Mucosa of stomach (tissue), 1 donor: ENCODE results near the gene RRM2.
"Not testable (repeated sequence)": the region's sequence is repeated elsewhere in the genome, so short reads cannot be mapped to it uniquely, and the experiment has no call there.

ENCODE experiments used
- H3K27me3 ChIP-seq: one replicate; pipeline ENCODE4 v1.7.0; 2013; ENCODE audit warnings: mild to moderate bottlenecking, low read length; ENCODE audit not compliant: control insufficient read depth, insufficient read depth
- H3K36me3 ChIP-seq: one replicate; pipeline ENCODE4 v1.7.0; 2013; ENCODE audit warnings: low read length; ENCODE audit not compliant: control insufficient read depth, insufficient read depth
- H3K4me1 ChIP-seq: one replicate; pipeline ENCODE4 v1.7.0; 2013; ENCODE audit warnings: mild to moderate bottlenecking, low read length; ENCODE audit not compliant: control insufficient read depth, insufficient read depth
- H3K4me3 ChIP-seq: one replicate; pipeline ENCODE4 v1.7.0; 2013; ENCODE audit warnings: low read length
- H3K9ac ChIP-seq: one replicate; pipeline ENCODE4 v1.7.0; 2013; ENCODE audit warnings: mild to moderate bottlenecking, low read length, moderate library complexity
- H3K9me3 ChIP-seq: one replicate; pipeline ENCODE4 v1.7.0; 2013; ENCODE audit warnings: mild to moderate bottlenecking, low read length, moderate library complexity; ENCODE audit not compliant: control insufficient read depth
- donor health status: Pancreatic carcinoma.

RRM2 gene

GRCh38 chr2:10083046-10083445, 39.5 kb upstream of the RRM2 start:
- Histone ChIP-seq H3K36me3 (no peaks in the 10 kb centered on the region), H3K27me3 (peaks cover 44% of the 10 kb centered on the region), H3K9me3 (no peaks in the 10 kb centered on the region), H3K4me1 (peaks cover 17% of the 10 kb centered on the region), H3K9ac (no peak overlapping the region), H3K4me3 (no peak overlapping the region)

DNA sequence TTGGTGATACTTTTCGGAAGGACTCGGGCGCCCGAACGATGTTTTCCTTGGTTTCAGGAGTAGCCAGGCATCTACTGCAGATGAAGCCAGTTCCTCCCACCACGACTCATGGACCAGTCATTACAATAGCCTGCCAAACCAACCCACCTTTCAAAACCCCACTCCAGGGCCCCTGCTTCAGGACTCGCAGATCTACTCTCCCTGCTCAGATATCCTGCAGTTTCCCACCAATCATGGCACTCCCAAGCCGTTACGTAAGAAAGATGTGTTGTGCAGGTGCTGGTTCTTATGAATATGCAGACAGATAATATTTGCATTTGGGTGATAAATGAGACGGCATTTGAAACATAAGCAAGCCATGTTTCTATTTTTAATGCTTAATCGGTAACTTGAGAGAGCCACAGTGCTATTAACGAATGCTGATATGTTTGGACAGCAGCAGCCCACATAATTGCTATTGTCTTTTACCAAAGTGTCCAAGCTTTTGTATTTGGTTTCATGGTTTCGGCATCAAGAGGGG, 38.8 kb upstream of the RRM2 start:
- H3K27me3 ChIP-seq = peaks cover 37% of the 10 kb centered on the region
- no peak overlapping the region for H3K9ac ChIP-seq
- no peaks in the 10 kb centered on the region for H3K36me3 ChIP-seq
- H3K4me1 ChIP-seq = peaks cover 17% of the 10 kb centered on the region
- H3K4me3 ChIP-seq = no peak overlapping the region
- H3K9me3 ChIP-seq = no peaks in the 10 kb centered on the region

- no peaks in the 10 kb centered on the region for H3K36me3 ChIP-seq
- H3K4me1 ChIP-seq = peaks cover 12% of the 10 kb centered on the region
- H3K9me3 ChIP-seq = no peaks in the 10 kb centered on the region
- H3K27me3 ChIP-seq = peaks cover 31% of the 10 kb centered on the region
- H3K9ac ChIP-seq = no peak overlapping the region
- H3K4me3 ChIP-seq = no peak overlapping the region
Observed at GRCh38 chr2:10084223-10084865, 38.2 kb upstream of the RRM2 start.

GRCh38 chr2:10085043-10085667, 37.4 kb upstream of the RRM2 start:
- Histone ChIP-seq H3K4me1 (peaks cover 10% of the 10 kb centered on the region), H3K36me3 (no peaks in the 10 kb centered on the region), H3K9me3 (no peaks in the 10 kb centered on the region), H3K4me3 (no peak overlapping the region), H3K27me3 (peaks cover 29% of the 10 kb centered on the region), H3K9ac (no peak overlapping the region)

- Histone ChIP-seq H3K9me3 (no peaks in the 10 kb centered on the region), H3K9ac (no peak overlapping the region), H3K4me1 (peaks cover 7% of the 10 kb centered on the region), H3K4me3 (no peak overlapping the region), H3K27me3 (peaks cover 23% of the 10 kb centered on the region), H3K36me3 (no peaks in the 10 kb centered on the region)
Observed at GRCh38 chr2:10085668-10086059, 36.9 kb upstream of the RRM2 start.

DNA sequence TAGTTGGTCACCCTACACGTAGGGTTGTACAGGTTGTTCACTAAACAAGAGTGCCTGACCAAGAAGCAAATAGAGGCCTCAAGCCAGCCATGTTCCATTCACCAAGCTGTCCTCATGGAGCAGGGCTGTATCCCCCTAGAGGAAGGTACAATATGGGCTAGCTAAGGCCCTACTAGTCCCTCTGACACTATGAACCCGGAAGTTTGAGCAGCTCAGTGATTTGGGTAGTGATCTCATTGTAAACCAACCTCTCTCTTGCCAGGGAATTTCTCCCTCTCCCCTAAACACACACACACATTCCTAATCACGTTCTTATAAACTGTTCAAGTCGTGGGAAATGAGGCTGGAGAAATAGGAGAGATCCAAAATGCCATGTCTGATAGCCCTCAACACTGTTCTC, 35.6 kb upstream of the RRM2 start:
- Histone ChIP-seq H3K9ac (no peak overlapping the region), H3K4me3 (no peak overlapping the region), H3K36me3 (no peaks in the 10 kb centered on the region), H3K27me3 (peaks cover 13% of the 10 kb centered on the region), H3K9me3 (no peaks in the 10 kb centered on the region), H3K4me1 (peaks cover 5% of the 10 kb centered on the region)

GRCh38 chr2:10087360-10087759, 35.2 kb upstream of the RRM2 start:
- Histone ChIP-seq H3K27me3 (peaks cover 10% of the 10 kb centered on the region), H3K4me3 (no peak overlapping the region), H3K9me3 (no peaks in the 10 kb centered on the region), H3K9ac (no peak overlapping the region), H3K4me1 (peaks cover 5% of the 10 kb centered on the region), H3K36me3 (no peaks in the 10 kb centered on the region)

DNA sequence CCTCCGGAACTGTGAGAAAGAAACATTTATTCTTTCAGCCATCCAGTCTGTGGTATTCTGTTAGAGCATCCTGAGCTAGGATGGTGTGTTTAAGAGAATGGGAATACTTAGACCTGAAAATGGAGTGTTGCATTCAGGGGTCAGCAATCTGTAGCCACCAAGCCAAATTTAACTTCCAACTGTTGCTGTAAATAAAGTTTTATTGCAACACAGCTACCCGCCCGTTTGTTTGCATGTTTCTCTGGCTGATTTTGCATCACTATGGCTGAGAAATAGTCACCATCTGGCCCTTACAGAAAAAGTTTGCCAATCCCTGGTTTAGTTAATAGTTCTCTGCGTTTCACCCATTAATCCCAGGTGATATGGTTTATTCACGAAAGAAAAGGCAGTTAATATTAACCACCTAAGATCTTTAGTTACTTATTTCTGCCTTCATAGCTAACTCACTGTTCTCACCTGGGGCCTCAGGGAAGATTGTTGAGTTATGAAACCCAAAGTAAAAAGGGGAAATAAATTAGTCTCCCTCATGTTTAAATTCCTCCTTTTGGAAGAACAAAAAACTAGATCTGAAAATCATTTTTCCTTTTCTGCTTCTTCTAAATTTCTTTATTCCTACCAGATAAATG, 32.9 kb upstream of the RRM2 start:
- Histone ChIP-seq H3K4me3 (no peak overlapping the region), H3K27me3 (peaks cover 3% of the 10 kb centered on the region), H3K4me1 (peaks cover 5% of the 10 kb centered on the region), H3K36me3 (no peaks in the 10 kb centered on the region), H3K9me3 (no peaks in the 10 kb centered on the region), H3K9ac (no peak overlapping the region)

DNA sequence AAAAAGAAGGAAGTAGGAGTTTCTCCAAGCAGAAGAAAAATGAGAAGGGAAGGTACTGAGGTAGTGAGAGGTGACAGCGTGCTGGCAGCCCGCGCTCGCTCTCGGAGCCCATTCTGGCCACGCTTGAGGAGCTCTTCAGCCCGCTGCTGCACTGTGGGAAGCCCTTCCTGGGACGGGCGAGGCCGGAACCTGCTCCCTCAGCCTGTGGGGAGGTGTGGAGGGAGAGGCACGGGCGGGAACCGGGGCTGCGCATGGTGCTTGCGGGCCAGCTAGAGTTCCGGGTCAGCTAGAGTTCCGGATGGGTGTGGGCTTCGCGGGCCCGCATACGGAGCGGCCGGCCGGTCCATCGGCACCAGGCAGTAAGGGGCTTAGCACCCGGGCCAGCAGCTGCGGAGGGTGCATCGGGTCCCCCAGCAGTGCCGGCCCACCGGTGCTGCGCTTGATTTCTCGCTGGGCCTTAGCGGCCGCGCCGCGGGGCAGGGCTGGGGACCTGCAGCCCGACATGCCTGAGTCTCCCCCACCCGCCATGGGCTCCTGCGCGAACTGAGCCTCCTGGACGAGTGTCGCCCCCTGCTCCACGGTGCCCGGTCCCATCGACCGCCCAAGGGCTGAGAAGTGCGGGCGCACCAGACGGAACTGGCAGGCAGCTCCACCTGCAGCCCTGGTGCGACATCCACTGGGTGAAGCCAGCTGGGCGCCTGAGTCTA, 31.2 kb upstream of the RRM2 start:
- H3K4me1 ChIP-seq = peaks cover 5% of the 10 kb centered on the region
- H3K9ac ChIP-seq = no peak overlapping the region
- H3K4me3 ChIP-seq = no peak overlapping the region
- H3K36me3 ChIP-seq = no peaks in the 10 kb centered on the region
- no peaks in the 10 kb centered on the region for H3K9me3 ChIP-seq
- peaks cover 3% of the 10 kb centered on the region for H3K27me3 ChIP-seq

DNA sequence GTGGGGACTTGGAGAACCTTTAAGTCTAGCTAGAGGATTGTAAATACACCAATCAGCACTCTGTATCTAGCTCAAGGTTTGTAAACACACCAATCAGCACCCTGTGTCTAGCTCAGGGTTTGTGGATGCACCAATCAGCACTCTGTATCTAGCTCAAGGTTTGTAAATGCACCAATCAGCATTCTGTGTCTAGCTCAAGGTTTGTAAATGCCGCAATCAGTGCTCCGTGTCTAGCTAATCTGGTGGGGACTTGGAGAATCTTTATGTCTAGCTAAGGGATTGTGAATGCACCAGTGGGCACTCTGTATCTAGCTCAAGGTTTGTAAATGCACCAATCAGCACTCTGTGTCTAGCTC, 30.7 kb upstream of the RRM2 start:
- not testable (repeated sequence) for H3K4me1 ChIP-seq, H3K9me3 ChIP-seq, H3K9ac ChIP-seq, H3K27me3 ChIP-seq, H3K36me3 ChIP-seq, H3K4me3 ChIP-seq

DNA sequence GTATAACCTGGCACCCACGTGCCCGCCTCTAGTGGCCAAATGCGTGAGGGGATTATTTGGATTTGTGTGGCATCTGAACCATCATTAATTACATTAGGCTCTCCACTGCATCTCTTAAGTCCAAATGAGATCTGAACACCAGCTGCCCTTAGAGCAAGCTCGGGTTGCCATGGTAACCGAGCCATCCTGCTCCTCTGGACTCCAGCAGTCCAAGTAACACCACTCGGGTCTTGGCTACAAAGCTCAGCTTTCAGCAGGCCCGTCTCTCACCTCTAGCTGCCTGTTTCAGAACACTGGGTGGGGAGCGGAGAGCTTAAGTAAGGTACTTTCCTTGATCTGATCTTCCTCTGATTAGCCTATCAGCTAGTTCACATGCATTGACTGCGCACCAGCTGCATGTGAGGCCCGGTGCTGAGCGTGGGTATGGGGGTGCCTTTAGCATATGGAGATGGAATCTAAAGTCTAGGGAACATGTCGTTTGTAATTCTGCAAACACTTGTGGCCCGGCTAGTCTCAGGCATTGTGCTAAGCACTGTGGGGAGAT, 28.2 kb upstream of the RRM2 start:
- H3K9me3 ChIP-seq = no peaks in the 10 kb centered on the region
- peaks cover 3% of the 10 kb centered on the region for H3K27me3 ChIP-seq
- H3K36me3 ChIP-seq = no peaks in the 10 kb centered on the region
- H3K4me1 ChIP-seq = peaks cover 7% of the 10 kb centered on the region
- no peak overlapping the region for H3K9ac ChIP-seq
- H3K4me3 ChIP-seq = no peak overlapping the region

DNA sequence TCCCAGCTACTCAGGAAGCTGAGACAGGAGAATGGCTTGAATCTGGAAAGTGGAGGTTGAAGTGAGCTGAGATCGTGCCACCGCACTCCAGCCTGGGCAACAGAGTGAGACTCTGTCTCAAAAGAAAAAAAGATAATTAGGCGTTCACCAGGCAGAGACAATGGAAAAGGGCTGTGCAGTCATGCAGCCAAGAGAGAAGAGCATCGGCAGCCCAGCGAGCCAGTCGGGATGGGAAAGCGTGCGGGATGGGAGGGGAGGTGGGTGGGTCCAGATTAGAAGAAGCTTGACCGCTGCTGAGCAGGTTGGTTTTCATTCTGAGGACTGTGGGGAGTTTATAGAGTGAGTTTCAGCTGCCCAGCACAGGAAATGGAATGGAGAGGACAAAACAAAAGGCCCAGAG, 27.4 kb upstream of the RRM2 start:
- no peaks in the 10 kb centered on the region for H3K36me3 ChIP-seq
- no peak overlapping the region for H3K4me3 ChIP-seq
- H3K4me1 ChIP-seq = peaks cover 7% of the 10 kb centered on the region
- H3K27me3 ChIP-seq = peaks cover 3% of the 10 kb centered on the region
- H3K9ac ChIP-seq = no peak overlapping the region
- no peaks in the 10 kb centered on the region for H3K9me3 ChIP-seq
